GM10248 (cell line): ENCODE measurements around the gene HIBCH.
"Not testable (repeated sequence)": the region's sequence is repeated elsewhere in the genome, so short reads cannot be mapped to it uniquely, and the experiment has no call there.

ENCODE experiments used
- CTCF ChIA-PET: fragments of 300-600 bp; sonication (Branson Sonifier 250); formaldehyde crosslinking; extraction: SDS; loops from one replicate; lab custom pipeline; 2021; ENCODE audit warnings: antibody characterized with exemption; lab: Yijun Ruan, JAX
- POLR2A ChIA-PET: fragments of 350-650 bp; sonication (Branson Sonifier 250); formaldehyde crosslinking; extraction: SDS; loops from one replicate; lab custom pipeline; 2020; ENCODE audit warnings: antibody characterized with exemption; lab: Yijun Ruan, JAX
- DNase-seq: peaks from one replicate; pipeline ENCODE4 v3.0.0; 2012; ENCODE audit errors: extremely low spot score
- TF ChIP-seq, protein P1 (sequence below): IDR thresholded peaks from 2 replicates; pipeline ENCODE4 v1.5.1; 2012; ENCODE audit warnings: mild to moderate bottlenecking, low read depth; ENCODE audit errors: extremely low read depth, missing control alignments, control extremely low read depth

HIBCH gene

DNA sequence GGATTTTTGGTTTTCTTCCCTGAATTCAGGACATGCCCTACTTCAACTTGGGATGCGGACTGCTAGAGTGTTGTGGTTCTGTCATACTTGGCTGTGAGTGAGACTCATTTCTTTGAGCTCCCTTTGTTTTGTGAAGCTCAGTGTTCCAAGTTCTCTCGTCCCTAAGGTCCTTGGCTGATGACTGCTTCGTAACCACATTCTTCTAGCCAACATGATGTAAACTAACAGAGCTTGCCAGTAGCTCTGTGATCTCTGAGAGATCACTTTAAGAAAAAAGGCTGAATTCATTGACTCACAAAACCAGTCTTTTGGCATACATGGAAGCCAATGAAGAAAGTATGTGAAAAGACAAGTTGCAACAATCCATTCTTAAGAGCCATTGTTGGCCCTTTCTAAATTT is 160.2 kb downstream of the HIBCH start:
- POLR2A ChIA-PET = no interaction called here
- CTCF ChIA-PET = interaction anchor here (0.9 to 2.5 kb wide), 5 partner anchors 18 to 29 kb away, joined by 3 to 11 read pairs (median 3); a partner anchor contains a TSS
- TF ChIP-seq, protein P1, sequence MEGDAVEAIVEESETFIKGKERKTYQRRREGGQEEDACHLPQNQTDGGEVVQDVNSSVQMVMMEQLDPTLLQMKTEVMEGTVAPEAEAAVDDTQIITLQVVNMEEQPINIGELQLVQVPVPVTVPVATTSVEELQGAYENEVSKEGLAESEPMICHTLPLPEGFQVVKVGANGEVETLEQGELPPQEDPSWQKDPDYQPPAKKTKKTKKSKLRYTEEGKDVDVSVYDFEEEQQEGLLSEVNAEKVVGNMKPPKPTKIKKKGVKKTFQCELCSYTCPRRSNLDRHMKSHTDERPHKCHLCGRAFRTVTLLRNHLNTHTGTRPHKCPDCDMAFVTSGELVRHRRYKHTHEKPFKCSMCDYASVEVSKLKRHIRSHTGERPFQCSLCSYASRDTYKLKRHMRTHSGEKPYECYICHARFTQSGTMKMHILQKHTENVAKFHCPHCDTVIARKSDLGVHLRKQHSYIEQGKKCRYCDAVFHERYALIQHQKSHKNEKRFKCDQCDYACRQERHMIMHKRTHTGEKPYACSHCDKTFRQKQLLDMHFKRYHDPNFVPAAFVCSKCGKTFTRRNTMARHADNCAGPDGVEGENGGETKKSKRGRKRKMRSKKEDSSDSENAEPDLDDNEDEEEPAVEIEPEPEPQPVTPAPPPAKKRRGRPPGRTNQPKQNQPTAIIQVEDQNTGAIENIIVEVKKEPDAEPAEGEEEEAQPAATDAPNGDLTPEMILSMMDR = no peak
- DNase-seq = no peak

DNA sequence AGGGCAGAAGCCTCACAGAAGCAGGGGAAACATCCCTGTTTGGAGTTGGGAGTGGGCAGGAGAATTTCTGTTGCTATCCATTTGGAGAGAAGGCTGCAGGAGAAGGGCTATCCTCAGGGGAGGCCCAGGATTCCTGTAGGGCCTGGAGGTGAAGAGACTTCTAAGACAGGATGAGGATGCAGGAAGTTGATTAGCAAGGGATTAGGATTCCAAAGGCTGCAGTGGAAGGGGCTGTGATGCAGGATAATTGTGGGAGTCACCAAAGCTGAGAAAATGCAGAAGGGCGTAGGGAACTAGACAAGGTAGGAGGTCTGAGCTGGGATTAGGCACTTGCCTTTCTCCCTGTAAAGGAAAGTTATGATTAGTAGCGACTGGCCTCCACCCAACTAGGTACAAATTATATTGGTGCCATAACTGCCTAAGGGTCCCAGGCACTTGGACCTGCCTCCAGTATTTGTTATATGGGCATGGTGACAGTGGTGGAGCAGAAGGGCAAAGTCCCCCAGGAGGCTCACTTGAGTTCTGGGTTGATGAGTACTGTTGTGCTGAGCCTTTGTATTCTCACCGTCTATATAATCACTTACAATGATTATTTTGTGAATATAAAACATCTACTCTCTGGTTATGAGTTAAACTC is 160.7 kb downstream of the HIBCH start:
- DNase-seq = no peak
- TF ChIP-seq, protein P1 = no peak
- CTCF ChIA-PET = interaction anchor here (0.9 to 2.5 kb wide), 4 partner anchors 21 to 501 kb away, joined by 3 to 11 read pairs (median 3); a partner anchor contains a TSS
- POLR2A ChIA-PET = no interaction called here

DNA sequence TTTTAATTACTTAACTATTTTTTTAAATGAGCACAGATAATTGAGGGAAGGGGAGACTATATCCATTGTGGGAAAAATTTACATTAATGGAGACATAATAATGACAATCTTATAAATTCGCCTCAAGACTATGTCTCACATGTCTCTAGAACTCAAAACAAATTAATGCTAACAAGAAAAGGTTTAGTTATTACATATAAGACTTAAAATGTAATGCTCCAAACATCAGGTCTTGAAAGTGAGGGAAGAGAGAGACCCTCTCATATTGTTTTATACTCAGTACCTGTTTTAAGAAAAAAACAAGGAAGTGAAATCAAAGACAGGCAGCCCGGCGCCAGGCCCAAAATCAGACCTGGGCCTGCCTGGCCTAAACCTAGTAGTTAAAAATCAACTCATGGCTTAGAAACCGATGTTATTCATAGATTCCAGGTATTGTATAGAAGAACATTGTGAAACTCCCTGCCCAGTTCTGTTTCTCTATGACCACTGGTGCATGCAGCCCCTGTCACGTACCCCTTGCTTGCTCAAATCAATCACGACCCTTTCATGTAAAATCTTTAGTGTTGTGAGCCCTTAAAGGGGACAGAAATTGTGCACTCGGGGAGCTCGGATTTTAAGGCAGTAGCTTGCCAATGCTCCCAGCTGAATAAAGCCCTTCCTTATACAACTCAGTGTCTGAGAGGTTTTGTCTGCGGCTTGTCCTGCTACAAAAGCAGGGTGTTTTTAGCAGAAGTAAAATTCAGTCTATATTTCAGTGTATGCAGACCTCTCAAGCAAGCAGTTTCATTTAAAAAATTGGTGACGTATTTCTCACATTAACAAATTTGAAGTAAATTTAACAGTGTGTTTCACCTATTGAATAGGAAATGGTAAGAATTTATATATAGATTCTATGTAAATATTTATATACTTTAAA is 161.8 kb downstream of the HIBCH start:
- POLR2A ChIA-PET, DNase-seq: not testable (repeated sequence)
- CTCF ChIA-PET = interaction anchor here (1.0 kb wide), 2 partner anchors 43 to 500 kb away, joined by 3 read pairs; no protein-coding TSS in a partner anchor

DNA sequence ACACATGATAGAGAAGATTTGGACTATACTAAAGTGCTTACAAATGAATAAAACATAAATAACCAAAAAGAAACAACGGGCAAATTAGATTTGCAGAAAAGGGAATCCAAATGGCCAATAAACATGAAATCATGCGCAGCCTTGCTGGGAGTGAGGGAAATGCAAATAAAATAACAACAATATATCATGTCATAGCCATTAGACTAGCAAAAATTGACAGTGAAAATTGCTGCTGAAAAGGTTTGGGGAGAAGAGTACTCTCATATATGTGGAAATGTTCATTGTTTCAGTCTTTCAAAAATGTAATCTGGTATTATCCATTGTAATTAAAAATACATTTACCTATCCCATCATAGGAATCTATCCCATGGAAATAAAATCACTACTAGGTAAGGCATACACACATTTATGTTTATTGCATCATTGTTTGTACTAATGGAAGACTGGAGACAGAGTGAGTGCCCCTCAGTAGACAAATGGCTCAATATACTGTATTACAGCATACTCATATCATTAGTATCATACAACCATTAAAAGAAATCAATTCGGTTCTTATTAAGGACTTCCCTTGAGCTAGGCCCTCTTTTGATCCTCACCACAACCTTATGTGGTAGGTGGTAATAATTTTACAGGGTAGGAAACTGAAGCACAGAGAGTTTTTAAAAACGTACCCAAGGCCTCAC is 163.0 kb downstream of the HIBCH start:
- CTCF ChIA-PET = interaction anchor here (1.0 kb wide), 1 partner anchor 44 kb away, joined by 3 read pairs; no protein-coding TSS in a partner anchor
- POLR2A ChIA-PET = no interaction called here
- TF ChIP-seq, protein P1 = no peak
- no peak for DNase-seq
